ENCODE measurements around the gene TREX2. TPM values are rescaled to one million over a fixed set of nuclear protein-coding genes. Genes with fewer than 3 reads are reported as not detected.

The TREX2 gene
- total RNA-seq, 1 experiment from 2014 or later, result 2.9 TPM

- TF ChIP-seq, protein P1, sequence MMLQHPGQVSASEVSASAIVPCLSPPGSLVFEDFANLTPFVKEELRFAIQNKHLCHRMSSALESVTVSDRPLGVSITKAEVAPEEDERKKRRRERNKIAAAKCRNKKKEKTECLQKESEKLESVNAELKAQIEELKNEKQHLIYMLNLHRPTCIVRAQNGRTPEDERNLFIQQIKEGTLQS (IDR thresholded peaks at IDR 0.05), result no peak
- TF ChIP-seq CEBPB (IDR thresholded peaks at IDR 0.05; ENCODE audit: low read depth), result no peak
- TF ChIP-seq MAX (IDR thresholded peaks at IDR 0.05), result no peak
- TF ChIP-seq ZNF274 (IDR thresholded peaks at IDR 0.05; ENCODE audit: low read depth, low read length), result no peak
Measured at GRCh38 chrX:153464116-153464515, 18.3 kb upstream of the TREX2 start (continued).

GRCh38 chrX:153463556-153463955 is 17.7 kb upstream of the TREX2 start:
- no peaks in the 10 kb centered on the region for H3K9me2 ChIP-seq (ENCODE audit: insufficient read depth)
- TF ChIP-seq SIN3A (IDR thresholded peaks at IDR 0.05; ENCODE audit: low read depth), result no peak
- TF ChIP-seq MAX (IDR thresholded peaks at IDR 0.05), result no peak
- TF ChIP-seq, protein P2, sequence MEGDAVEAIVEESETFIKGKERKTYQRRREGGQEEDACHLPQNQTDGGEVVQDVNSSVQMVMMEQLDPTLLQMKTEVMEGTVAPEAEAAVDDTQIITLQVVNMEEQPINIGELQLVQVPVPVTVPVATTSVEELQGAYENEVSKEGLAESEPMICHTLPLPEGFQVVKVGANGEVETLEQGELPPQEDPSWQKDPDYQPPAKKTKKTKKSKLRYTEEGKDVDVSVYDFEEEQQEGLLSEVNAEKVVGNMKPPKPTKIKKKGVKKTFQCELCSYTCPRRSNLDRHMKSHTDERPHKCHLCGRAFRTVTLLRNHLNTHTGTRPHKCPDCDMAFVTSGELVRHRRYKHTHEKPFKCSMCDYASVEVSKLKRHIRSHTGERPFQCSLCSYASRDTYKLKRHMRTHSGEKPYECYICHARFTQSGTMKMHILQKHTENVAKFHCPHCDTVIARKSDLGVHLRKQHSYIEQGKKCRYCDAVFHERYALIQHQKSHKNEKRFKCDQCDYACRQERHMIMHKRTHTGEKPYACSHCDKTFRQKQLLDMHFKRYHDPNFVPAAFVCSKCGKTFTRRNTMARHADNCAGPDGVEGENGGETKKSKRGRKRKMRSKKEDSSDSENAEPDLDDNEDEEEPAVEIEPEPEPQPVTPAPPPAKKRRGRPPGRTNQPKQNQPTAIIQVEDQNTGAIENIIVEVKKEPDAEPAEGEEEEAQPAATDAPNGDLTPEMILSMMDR (IDR thresholded peaks at IDR 0.05 in 2 of 3, conservative IDR thresholded peaks at IDR 0.05 in 1 of 3; ENCODE audit: borderline replicate concordance in 1 of 3, insufficient read depth in 1 of 3, low read depth in 2 of 3, low read length in 2 of 3), result no peak
- no peak for TF ChIP-seq FOSL1 (IDR thresholded peaks at IDR 0.05; ENCODE audit: low read depth)
- no peak for TF ChIP-seq EZH2 (IDR thresholded peaks at IDR 0.05)
- TF ChIP-seq, protein P3, sequence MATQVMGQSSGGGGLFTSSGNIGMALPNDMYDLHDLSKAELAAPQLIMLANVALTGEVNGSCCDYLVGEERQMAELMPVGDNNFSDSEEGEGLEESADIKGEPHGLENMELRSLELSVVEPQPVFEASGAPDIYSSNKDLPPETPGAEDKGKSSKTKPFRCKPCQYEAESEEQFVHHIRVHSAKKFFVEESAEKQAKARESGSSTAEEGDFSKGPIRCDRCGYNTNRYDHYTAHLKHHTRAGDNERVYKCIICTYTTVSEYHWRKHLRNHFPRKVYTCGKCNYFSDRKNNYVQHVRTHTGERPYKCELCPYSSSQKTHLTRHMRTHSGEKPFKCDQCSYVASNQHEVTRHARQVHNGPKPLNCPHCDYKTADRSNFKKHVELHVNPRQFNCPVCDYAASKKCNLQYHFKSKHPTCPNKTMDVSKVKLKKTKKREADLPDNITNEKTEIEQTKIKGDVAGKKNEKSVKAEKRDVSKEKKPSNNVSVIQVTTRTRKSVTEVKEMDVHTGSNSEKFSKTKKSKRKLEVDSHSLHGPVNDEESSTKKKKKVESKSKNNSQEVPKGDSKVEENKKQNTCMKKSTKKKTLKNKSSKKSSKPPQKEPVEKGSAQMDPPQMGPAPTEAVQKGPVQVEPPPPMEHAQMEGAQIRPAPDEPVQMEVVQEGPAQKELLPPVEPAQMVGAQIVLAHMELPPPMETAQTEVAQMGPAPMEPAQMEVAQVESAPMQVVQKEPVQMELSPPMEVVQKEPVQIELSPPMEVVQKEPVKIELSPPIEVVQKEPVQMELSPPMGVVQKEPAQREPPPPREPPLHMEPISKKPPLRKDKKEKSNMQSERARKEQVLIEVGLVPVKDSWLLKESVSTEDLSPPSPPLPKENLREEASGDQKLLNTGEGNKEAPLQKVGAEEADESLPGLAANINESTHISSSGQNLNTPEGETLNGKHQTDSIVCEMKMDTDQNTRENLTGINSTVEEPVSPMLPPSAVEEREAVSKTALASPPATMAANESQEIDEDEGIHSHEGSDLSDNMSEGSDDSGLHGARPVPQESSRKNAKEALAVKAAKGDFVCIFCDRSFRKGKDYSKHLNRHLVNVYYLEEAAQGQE (IDR thresholded peaks at IDR 0.05; ENCODE audit: low read depth), result no peak
- no peak for TF ChIP-seq TCF7L2 (IDR thresholded peaks at IDR 0.05; ENCODE audit: borderline replicate concordance, extremely low read depth, insufficient read depth, insufficient read length)
- no peak for TF ChIP-seq JUND (IDR thresholded peaks at IDR 0.05)
- no peak for TF ChIP-seq CBX3 (IDR thresholded peaks at IDR 0.05; ENCODE audit: low read depth)
- no peak for TF ChIP-seq CEBPB (IDR thresholded peaks at IDR 0.05; ENCODE audit: low read depth)
- no peak for TF ChIP-seq ZFX (IDR thresholded peaks at IDR 0.05)
- TF ChIP-seq EGR1 (IDR thresholded peaks at IDR 0.05; ENCODE audit: low read depth), result no peak
- no peak for TF ChIP-seq POLR2A (IDR thresholded peaks at IDR 0.05; ENCODE audit: borderline replicate concordance, extremely low read depth, insufficient read depth, insufficient read length)
- no peak overlapping the region for H2AFZ ChIP-seq (ENCODE audit: low read depth, low read length, poor library complexity, severe bottlenecking)
- H3K4me1 ChIP-seq (ENCODE audit: control insufficient read depth in 1 of 2, insufficient read depth in 2 of 2, low read length in 2 of 2), result no peaks in the 10 kb centered on the region
- DNase-seq (ENCODE audit: low read depth, low spot score) (no peak), ATAC-seq (no peak)
- no TSS peak for BruUV-seq (replicated peaks)
- no peaks in the 10 kb centered on the region for H4K20me1 ChIP-seq (ENCODE audit: insufficient read depth)
- no peak overlapping the region for H3K4me2 ChIP-seq (ENCODE audit: low read length)
- H3K27ac ChIP-seq (ENCODE audit: low read depth, low read length), result no peak overlapping the region
- H3K4me3 ChIP-seq (replicated peaks in 1 of 2; ENCODE audit: low read depth in 1 of 2, low read length in 2 of 2), result no peak overlapping the region
- intact Hi-C loops (cut with micrococcal nuclease), result no loop called here
- CTCF ChIA-PET, result no interaction called here
- H3K36me3 ChIP-seq (ENCODE audit: control insufficient read depth in 1 of 2, insufficient read depth in 2 of 2, low read length in 2 of 2), result 0 out of 4 replicates have a peak, but pooled peaks cover 0 to 3% of the 10 kb centered on the region in 2 experiments
- H3K9me3 ChIP-seq (ENCODE audit: control insufficient read depth in 1 of 2, insufficient read depth in 1 of 2, low read depth in 1 of 2, low read length in 2 of 2), result no peaks in the 10 kb centered on the region
- no peaks in the 10 kb centered on the region for H3K27me3 ChIP-seq (ENCODE audit: insufficient read depth, low read length)
- H3K79me2 ChIP-seq (ENCODE audit: insufficient read depth, low read length), result no peaks in the 10 kb centered on the region; the same call in 1 of the 2 replicates
- no peak overlapping the region for H3K9ac ChIP-seq (ENCODE audit: low read length)
- POLR2A ChIA-PET, result no interaction called here
- RAD21 ChIA-PET (ENCODE audit: low non-redundant PET in 1 of 2, low total read pairs in 2 of 2, uncharacterized antibody in 2 of 2, unreplicated experiment in 2 of 2), result no interaction called here
